Uterus (tissue), 2 donors: ENCODE measurements around the gene ATAD5.

Experiments
- CTCF ChIP-seq, 4 experiments: fragments of 200-600 bp in 2 of 4; fragments of 450-650 bp in 2 of 4; sonication (generic) in 2 of 4; IDR thresholded peaks; one replicate each; pipeline ENCODE4 v1.5.1; 2016 to 2019; ENCODE audit warnings: antibody characterized with exemption in 4 of 4, mild to moderate bottlenecking in 2 of 4, moderate library complexity in 1 of 4
- POLR2A ChIP-seq, 2 donors: fragments of 450-650 bp; IDR thresholded peaks; one replicate each; pipeline ENCODE4 v1.6.1; 2016; ENCODE audit warnings: antibody characterized with exemption in 2 of 2, mild to moderate bottlenecking in 1 of 2, moderate library complexity in 1 of 2

GRCh38 chr17:30782206-30782605 is 49.6 kb upstream of the ATAD5 start:
- TF ChIP-seq CTCF (IDR thresholded peaks at IDR 0.05) (no peak), POLR2A (IDR thresholded peaks at IDR 0.05) (no peak)
